ENCODE data around the gene BACH1. TPM values are rescaled to one million over a fixed set of nuclear protein-coding genes. Genes with fewer than 3 reads are reported as not detected.
A peak's percentile ranks its signal among the peaks of the same experiment; 100 is the strongest.
"Not testable (repeated sequence)": the region's sequence is repeated elsewhere in the genome, so short reads cannot be mapped to it uniquely, and the experiment has no call there.

Gene BACH1
- total RNA-seq: 66.4 and 69.2 TPM in 2 replicates
- long read RNA-seq, full-length matches to known transcripts: 6 of 41 reads
- long read RNA-seq, partial matches to known transcripts: 17 of 41 reads
- long read RNA-seq, other reads (novel, unspliced or antisense): 18 of 41 reads

DNA sequence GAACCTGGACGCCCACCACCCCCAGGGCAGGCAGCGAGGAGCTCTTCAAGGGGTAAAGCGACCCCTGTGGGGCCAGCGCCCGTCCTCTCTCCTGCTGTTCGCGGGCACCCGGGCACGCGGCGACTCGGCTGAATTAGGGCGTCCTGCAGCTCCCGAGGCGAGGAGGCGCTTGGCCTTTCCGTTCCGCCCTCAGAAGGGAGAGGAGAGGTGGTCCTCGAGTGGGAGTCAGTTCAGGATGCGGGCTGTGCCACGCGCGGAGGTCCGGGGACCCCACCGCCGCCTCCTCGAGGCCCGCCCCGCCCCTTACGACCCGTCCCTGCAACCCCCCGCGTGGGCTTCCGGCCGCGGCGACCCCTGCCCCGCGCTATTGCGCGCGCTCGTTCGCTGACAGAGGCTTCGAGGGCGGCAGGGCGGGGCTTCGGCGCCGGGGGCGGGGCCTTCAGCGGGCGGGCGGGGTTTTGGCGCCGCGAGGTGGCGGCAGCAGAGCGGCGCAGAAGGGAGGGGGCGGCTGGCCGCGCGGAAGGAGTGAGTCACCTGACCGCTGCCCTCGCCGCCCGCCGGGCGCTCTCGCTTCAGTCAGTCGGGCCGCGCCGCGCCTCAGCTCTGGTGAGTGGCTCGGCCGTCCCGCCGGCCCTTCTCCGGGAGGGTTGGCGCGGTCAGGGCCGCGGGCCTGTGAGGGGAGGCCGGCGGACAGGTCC, at the start of gene BACH1:
Gene BACH1, plus strand, starts transcription at position 575 of the 698 bp plus-strand sequence. CDS start 22,359 bp downstream, outside the sequence.
- H3K4me3 Mint-ChIP-seq: peak within 1 kb of the TSS; percentile 92
- peaks cover 20% of the 10 kb centered on the region for H3K36me3 Mint-ChIP-seq (ENCODE audit: low read depth)
- peak; percentile 82 for DNase-seq (ENCODE audit: low read depth, low spot score)
- peaks cover 3% of the 10 kb centered on the region for H3K9me3 Mint-ChIP-seq
- no peaks in the 10 kb centered on the region for H3K27me3 Mint-ChIP-seq (ENCODE audit: low read depth)
- peak within 1 kb of the TSS; percentile 98 for H3K27ac Mint-ChIP-seq (ENCODE audit: unreplicated experiment)
- H3K4me1 Mint-ChIP-seq: peaks cover 50% of the 10 kb centered on the region
- TF ChIP-seq, protein P1, sequence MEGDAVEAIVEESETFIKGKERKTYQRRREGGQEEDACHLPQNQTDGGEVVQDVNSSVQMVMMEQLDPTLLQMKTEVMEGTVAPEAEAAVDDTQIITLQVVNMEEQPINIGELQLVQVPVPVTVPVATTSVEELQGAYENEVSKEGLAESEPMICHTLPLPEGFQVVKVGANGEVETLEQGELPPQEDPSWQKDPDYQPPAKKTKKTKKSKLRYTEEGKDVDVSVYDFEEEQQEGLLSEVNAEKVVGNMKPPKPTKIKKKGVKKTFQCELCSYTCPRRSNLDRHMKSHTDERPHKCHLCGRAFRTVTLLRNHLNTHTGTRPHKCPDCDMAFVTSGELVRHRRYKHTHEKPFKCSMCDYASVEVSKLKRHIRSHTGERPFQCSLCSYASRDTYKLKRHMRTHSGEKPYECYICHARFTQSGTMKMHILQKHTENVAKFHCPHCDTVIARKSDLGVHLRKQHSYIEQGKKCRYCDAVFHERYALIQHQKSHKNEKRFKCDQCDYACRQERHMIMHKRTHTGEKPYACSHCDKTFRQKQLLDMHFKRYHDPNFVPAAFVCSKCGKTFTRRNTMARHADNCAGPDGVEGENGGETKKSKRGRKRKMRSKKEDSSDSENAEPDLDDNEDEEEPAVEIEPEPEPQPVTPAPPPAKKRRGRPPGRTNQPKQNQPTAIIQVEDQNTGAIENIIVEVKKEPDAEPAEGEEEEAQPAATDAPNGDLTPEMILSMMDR (conservative IDR thresholded peaks at IDR 0.05): no peak

DNA sequence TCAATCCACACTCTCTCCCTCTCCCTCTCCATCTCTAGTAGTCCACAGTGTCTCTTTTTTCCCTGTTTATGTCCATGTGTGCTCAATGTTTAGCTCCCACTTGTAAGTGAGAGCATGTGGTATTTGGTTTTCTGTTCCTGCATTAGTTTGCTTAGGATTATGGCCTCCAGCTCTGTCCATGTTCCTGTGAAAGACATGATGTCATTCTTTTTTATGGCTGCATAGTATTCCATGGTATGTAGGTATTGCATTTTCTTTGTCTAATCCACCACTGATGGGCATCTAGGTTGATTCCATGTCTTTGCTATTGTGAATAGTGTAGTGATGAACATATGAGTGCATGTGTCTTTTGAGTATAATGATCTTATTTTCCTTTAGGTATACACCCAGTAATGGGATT, 49.4 kb upstream of the BACH1 start:
- not testable (repeated sequence) for H3K27ac Mint-ChIP-seq (ENCODE audit: unreplicated experiment); H3K4me3 Mint-ChIP-seq; H3K27me3 Mint-ChIP-seq (ENCODE audit: low read depth); H3K4me1 Mint-ChIP-seq; DNase-seq (ENCODE audit: low read depth, low spot score)
- H3K9me3 Mint-ChIP-seq: peaks cover 10% of the 10 kb centered on the region
- H3K36me3 Mint-ChIP-seq (ENCODE audit: low read depth): peaks cover 10% of the 10 kb centered on the region

- H3K4me1 Mint-ChIP-seq: no peaks in the 10 kb centered on the region
- no peak overlapping the region for H3K4me3 Mint-ChIP-seq
- H3K27me3 Mint-ChIP-seq (ENCODE audit: low read depth): no peaks in the 10 kb centered on the region
- peaks cover 10% of the 10 kb centered on the region for H3K36me3 Mint-ChIP-seq (ENCODE audit: low read depth)
- no peak for DNase-seq (ENCODE audit: low read depth, low spot score)
- H3K9me3 Mint-ChIP-seq: peaks cover 13% of the 10 kb centered on the region
- H3K27ac Mint-ChIP-seq (ENCODE audit: unreplicated experiment): no peak overlapping the region
- TF ChIP-seq, protein P1 (conservative IDR thresholded peaks at IDR 0.05): no peak
Observed at GRCh38 chr21:29250636-29251035, 48.1 kb upstream of the BACH1 start.

DNA sequence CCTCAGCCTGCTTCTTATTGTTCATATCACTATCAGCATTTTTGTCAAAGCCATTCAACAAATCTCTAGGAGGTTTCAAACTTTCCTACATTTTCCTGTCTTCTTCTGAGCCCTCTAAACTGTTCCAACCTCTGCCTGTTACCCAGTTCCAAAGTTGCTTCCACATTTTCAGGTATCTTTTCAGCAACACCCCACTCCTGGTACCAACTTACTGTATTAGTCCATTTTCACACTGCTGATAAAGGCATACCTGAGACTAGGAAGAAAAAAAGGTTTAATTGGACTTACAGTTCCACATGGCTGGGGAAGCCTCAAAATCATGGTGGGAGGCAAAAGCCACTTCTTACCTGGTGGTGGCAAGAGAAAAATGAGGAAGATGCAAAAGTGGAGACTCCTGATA, 44.9 kb upstream of the BACH1 start:
- not testable (repeated sequence) for H3K27ac Mint-ChIP-seq (ENCODE audit: unreplicated experiment); H3K4me1 Mint-ChIP-seq; DNase-seq (ENCODE audit: low read depth, low spot score); H3K27me3 Mint-ChIP-seq (ENCODE audit: low read depth); H3K4me3 Mint-ChIP-seq
- peaks cover 16% of the 10 kb centered on the region for H3K9me3 Mint-ChIP-seq
- H3K36me3 Mint-ChIP-seq (ENCODE audit: low read depth): peaks cover 10% of the 10 kb centered on the region

DNA sequence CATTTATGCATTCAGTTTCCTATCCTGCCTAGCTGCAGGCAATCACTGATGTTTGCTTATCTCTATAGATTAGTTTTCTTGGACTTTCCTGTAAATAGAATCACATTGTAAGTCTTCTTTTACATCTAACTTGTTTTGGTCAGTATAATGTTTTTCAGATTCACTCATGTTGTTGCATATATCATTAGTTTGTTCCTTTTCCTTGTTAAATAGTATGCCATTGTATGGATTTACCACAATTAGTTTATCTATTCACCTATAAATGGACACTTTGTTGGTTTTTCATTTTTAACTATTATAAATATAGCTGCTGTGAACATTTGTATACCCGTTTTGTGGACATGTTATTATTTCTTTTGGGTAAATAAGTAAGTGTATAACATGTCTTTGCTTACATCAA, 44.2 kb upstream of the BACH1 start:
- H3K4me1 Mint-ChIP-seq: no peaks in the 10 kb centered on the region
- peaks cover 10% of the 10 kb centered on the region for H3K36me3 Mint-ChIP-seq (ENCODE audit: low read depth)
- H3K27me3 Mint-ChIP-seq (ENCODE audit: low read depth): no peaks in the 10 kb centered on the region
- peaks cover 16% of the 10 kb centered on the region for H3K9me3 Mint-ChIP-seq
- H3K27ac Mint-ChIP-seq (ENCODE audit: unreplicated experiment): no peak overlapping the region
- no peak overlapping the region for H3K4me3 Mint-ChIP-seq
- no peak for DNase-seq (ENCODE audit: low read depth, low spot score)
- TF ChIP-seq, protein P1 (conservative IDR thresholded peaks at IDR 0.05): no peak

DNA sequence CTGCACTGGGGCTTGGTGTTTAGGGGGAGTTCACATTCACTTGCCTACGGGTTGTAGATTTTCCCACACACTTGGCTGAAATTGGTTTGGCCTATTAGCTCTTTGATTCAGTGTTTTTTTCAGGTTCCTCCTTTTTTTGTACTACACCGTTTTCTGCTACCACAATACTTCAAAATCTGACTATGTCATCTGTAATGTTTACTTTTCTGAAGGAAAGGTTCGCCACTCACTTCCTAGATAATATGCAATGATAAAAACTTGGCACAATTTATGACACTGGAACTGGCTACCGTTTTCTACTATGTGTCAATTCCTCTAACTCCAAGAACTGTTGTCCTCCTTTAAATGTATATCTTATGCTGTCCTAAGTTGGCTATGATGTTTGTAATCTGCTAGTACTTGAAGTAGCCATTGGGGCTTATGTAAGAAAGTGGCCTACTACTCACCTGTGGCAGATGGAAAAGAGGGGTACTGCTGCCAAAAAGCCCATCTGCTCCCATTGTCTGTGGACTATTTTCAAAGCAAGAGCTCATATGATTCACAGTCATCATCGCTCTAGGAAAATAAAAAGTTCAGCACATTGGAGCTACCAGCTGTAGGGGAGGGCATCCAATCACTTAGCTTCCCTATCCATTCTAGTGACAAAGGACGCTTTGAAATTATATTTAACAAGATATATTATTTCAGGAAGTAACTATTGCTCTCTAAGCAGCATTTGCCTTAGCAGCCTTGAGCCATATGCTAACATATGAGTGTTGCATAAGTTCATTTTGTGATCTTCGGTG, 42.4 kb upstream of the BACH1 start:
- DNase-seq (ENCODE audit: low read depth, low spot score): no peak
- H3K36me3 Mint-ChIP-seq (ENCODE audit: low read depth): peaks cover 10% of the 10 kb centered on the region
- no peak overlapping the region for H3K4me3 Mint-ChIP-seq
- TF ChIP-seq, protein P1 (conservative IDR thresholded peaks at IDR 0.05): no peak
- H3K27me3 Mint-ChIP-seq (ENCODE audit: low read depth): no peaks in the 10 kb centered on the region
- H3K4me1 Mint-ChIP-seq: no peaks in the 10 kb centered on the region
- H3K27ac Mint-ChIP-seq (ENCODE audit: unreplicated experiment): no peak overlapping the region
- H3K9me3 Mint-ChIP-seq: peaks cover 16% of the 10 kb centered on the region

All from neural crest cell (in vitro differentiated cells).